Mesothelial cell of epicardium (in vitro differentiated cells): Measurements from ENCODE around the gene ZBTB1. TPM values are rescaled to one million over a fixed set of nuclear protein-coding genes. Genes with fewer than 3 reads are reported as not detected.
"Not testable (repeated sequence)": the region's sequence is repeated elsewhere in the genome, so short reads cannot be mapped to it uniquely, and the experiment has no call there.

ENCODE experiments used
- DNase-seq, 2 experiments: peaks; one replicate each; pipeline ENCODE4 v3.0.0; 2021; ENCODE audit warnings: low spot score in 2 of 2; ENCODE audit not compliant: unreplicated experiment in 2 of 2
- H3K27ac Mint-ChIP-seq: 2 replicates; pipeline ENCODE4 v1.8.0; 2021; ENCODE audit warnings: mixed read lengths
- H3K27me3 Mint-ChIP-seq: 2 replicates; pipeline ENCODE4 v1.8.0; 2021; ENCODE audit warnings: low read depth, mixed read lengths
- H3K36me3 Mint-ChIP-seq: 2 replicates; pipeline ENCODE4 v1.8.0; 2021; ENCODE audit warnings: mixed read lengths
- H3K4me1 Mint-ChIP-seq: 2 replicates; pipeline ENCODE4 v1.8.0; 2021; ENCODE audit warnings: mixed read lengths
- H3K4me3 Mint-ChIP-seq: 2 replicates; pipeline ENCODE4 v1.8.0; 2021; ENCODE audit warnings: mild to moderate bottlenecking, moderate library complexity, mixed read lengths
- H3K9me3 Mint-ChIP-seq: 2 replicates; pipeline ENCODE4 v1.8.0; 2021; ENCODE audit warnings: mixed read lengths
- CTCF ChIP-seq: fragments of 200-600 bp; sonication (generic); IDR thresholded peaks from one replicate; pipeline ENCODE4 v1.5.0; 2021; ENCODE audit warnings: antibody characterized with exemption; ENCODE audit not compliant: unreplicated experiment
- total RNA-seq: library from RNA; stranded (reverse); gene quantifications from 3 replicates; pipeline ENCODE4 v1.2.1, GENCODE V29; 2021

Gene ZBTB1
- total RNA-seq, 1 donor from 2014 or later, result 67.4 TPM

- H3K36me3 Mint-ChIP-seq, result no peaks in the 10 kb centered on the region
- peaks cover 55% of the 10 kb centered on the region for H3K4me1 Mint-ChIP-seq
- no peaks in the 10 kb centered on the region for H3K27me3 Mint-ChIP-seq
- H3K9me3 Mint-ChIP-seq, result no peaks in the 10 kb centered on the region
- no peak overlapping the region for H3K4me3 Mint-ChIP-seq
- no peak for DNase-seq
- no peak for TF ChIP-seq CTCF
- peak overlapping the region; percentile 71 for H3K27ac Mint-ChIP-seq
Measured at GRCh38 chr14:64509036-64509435, 4.5 kb downstream of the ZBTB1 start.

DNA sequence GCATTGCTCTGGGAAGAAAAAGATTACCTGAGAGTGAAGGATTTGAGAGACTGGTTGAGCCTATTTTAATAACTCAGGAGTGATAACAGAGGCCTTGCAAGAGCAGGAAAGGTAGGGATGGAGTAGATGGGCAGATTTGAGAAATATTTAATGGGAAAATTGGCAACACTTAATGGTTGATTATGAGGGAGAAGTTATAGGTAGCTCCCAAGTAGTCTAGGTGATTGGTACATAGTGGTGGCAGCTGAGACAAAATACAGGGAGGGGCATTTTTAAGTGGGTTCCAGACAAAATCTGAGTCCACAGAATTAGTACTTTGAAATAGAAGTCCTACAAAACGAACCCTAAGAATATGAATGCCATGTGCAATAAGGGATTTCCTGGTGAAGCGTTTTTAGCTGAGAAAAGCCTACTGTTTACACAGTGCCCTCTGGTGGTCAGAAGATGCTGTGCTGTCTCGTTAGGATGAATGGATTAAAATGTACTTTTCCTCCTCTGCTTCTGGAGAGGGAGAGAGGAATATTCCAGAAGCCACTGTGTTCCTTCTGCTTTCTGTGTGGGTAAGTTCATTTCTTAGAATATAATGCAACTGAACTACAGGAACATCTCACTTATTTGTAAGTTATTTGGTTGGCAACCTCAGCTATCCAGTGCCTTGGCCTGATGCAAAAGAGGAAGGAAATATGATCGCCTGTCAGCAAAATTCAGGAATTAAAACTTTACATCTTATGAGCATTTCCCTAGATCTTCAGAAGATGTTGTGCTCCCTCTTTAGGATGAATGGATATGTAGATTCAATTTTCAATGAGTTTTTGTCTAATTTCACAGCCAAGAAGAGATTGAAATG is 6.5 kb downstream of the ZBTB1 start:
- Mint-ChIP-seq H3K9me3 (no peaks in the 10 kb centered on the region), H3K4me1 (peaks cover 54% of the 10 kb centered on the region), H3K27me3 (no peaks in the 10 kb centered on the region), H3K27ac (no peak overlapping the region), H3K4me3 (no peak overlapping the region), H3K36me3 (no peaks in the 10 kb centered on the region)
- peak; percentile 85 for TF ChIP-seq CTCF
- peak in 1 of 2 experiments; percentile 67 for DNase-seq

GRCh38 chr14:64513271-64513670 is 8.7 kb downstream of the ZBTB1 start:
- TF ChIP-seq CTCF, result no peak
- H3K27me3 Mint-ChIP-seq, result no peaks in the 10 kb centered on the region
- H3K4me3 Mint-ChIP-seq, result no peak overlapping the region
- no peak overlapping the region for H3K27ac Mint-ChIP-seq
- no peaks in the 10 kb centered on the region for H3K36me3 Mint-ChIP-seq
- H3K9me3 Mint-ChIP-seq, result no peaks in the 10 kb centered on the region
- H3K4me1 Mint-ChIP-seq, result peaks cover 38% of the 10 kb centered on the region
- DNase-seq, result no peak

DNA sequence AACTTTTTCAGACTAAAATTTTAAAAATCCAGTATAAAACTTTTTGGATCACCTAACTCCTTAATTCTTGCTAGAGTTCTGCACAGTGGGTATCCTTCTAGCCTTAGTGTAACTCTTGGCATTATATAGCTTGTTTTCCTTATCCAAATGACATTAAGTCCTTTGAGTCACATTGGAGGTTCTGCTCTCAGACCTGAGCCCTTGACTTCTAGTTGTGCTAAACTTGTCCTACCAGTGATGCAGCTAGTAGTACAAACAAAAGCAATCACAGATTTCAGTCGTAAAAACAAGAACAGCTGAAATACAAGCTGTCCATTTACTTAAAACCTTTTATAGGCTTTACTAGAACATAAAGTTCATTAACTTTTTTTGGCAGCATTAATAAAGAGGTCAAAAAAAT is 10.5 kb downstream of the ZBTB1 start:
- DNase-seq, result no peak
- Mint-ChIP-seq H3K4me1 (peaks cover 27% of the 10 kb centered on the region), H3K36me3 (no peaks in the 10 kb centered on the region), H3K27ac (peak overlapping the region; percentile 53), H3K27me3 (no peaks in the 10 kb centered on the region), H3K4me3 (no peak overlapping the region), H3K9me3 (no peaks in the 10 kb centered on the region)
- no peak for TF ChIP-seq CTCF

DNA sequence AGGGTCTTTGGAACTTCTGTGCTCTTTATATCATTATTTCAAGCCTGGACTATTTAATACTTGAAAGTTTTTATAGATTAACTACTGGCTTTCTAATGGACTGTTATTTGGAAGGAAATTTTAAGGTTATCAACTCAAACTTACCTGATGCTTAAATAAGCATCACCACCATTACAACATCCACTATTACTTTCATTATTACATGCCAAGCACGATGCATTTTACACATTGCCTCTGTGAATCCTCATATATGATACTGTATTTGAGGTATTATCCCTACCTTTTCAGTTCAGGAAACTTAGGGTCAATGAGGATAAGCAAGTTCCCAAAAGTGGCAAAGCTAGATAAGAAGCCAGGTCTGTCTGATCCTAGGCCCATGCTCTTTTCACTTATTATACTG is 12.4 kb downstream of the ZBTB1 start:
- Mint-ChIP-seq H3K36me3 (no peaks in the 10 kb centered on the region), H3K9me3 (no peaks in the 10 kb centered on the region), H3K27me3 (no peaks in the 10 kb centered on the region), H3K4me3 (no peak overlapping the region), H3K4me1 (peaks cover 14% of the 10 kb centered on the region), H3K27ac (no peak overlapping the region)
- no peak for DNase-seq
- TF ChIP-seq CTCF, result no peak

DNA sequence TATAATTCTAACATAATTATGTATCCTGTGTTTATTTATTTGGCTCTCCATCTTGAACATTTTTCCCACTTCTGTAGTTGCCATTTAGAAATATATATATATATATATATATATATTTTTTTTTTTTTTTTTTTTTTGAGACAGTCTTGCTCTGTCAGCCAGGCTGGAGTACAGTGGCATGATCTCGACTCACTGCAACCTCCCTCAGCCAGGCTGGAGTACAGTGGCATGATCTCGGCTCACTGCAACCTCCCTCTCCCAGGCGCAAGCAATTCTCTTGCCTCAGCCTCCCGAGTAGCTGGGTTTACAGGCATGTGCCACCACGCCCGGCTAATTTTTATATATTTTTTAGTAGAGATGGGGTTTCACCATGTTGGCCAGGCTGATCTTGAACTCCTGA is 13.1 kb downstream of the ZBTB1 start:
- H3K9me3 Mint-ChIP-seq, DNase-seq, H3K27ac Mint-ChIP-seq, H3K36me3 Mint-ChIP-seq, H3K4me3 Mint-ChIP-seq, H3K27me3 Mint-ChIP-seq: not testable (repeated sequence)
- H3K4me1 Mint-ChIP-seq, result peaks cover 14% of the 10 kb centered on the region
